GM12864 (cell line): ENCODE data around the gene SLC17A5.

Source experiments
- DNase-seq: peaks from one replicate; pipeline ENCODE4 v3.0.0-alpha.2; 2011; ENCODE audit warnings: low read depth
- H3K4me3 ChIP-seq: 2 replicates; pipeline ENCODE4 v1.5.1; 2011; ENCODE audit warnings: mild to moderate bottlenecking, low read depth, low read length, control low read depth
- TF ChIP-seq, protein P1 (sequence below): IDR thresholded peaks from 2 replicates; pipeline ENCODE4 v1.5.1; 2011; ENCODE audit warnings: low read depth, mild to moderate bottlenecking, moderate library complexity, low read length, control low read depth, inconsistent platforms; ENCODE audit errors: missing control alignments

SLC17A5 gene

DNA sequence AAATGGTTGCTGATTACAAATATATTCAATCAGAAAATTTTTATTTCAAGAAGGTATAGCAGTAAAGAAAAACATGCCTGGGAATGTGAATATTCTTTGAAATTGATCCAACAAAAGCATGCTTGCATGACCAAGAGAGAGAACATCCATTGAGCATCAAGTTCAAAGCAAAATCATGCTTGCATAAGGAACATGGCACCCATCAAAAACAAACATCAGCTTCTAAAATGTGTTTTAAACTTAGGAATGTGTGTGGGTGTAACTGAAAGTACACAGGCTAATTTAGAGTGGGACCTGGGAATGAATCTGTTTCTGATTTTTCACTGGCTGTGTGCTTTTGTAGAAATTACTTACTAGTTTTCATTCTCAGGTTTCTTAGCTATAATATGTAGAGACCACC is 5.6 kb downstream of the SLC17A5 start:
- H3K4me3 ChIP-seq = no peak overlapping the region
- DNase-seq = no peak
- TF ChIP-seq, protein P1, sequence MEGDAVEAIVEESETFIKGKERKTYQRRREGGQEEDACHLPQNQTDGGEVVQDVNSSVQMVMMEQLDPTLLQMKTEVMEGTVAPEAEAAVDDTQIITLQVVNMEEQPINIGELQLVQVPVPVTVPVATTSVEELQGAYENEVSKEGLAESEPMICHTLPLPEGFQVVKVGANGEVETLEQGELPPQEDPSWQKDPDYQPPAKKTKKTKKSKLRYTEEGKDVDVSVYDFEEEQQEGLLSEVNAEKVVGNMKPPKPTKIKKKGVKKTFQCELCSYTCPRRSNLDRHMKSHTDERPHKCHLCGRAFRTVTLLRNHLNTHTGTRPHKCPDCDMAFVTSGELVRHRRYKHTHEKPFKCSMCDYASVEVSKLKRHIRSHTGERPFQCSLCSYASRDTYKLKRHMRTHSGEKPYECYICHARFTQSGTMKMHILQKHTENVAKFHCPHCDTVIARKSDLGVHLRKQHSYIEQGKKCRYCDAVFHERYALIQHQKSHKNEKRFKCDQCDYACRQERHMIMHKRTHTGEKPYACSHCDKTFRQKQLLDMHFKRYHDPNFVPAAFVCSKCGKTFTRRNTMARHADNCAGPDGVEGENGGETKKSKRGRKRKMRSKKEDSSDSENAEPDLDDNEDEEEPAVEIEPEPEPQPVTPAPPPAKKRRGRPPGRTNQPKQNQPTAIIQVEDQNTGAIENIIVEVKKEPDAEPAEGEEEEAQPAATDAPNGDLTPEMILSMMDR = no peak

DNA sequence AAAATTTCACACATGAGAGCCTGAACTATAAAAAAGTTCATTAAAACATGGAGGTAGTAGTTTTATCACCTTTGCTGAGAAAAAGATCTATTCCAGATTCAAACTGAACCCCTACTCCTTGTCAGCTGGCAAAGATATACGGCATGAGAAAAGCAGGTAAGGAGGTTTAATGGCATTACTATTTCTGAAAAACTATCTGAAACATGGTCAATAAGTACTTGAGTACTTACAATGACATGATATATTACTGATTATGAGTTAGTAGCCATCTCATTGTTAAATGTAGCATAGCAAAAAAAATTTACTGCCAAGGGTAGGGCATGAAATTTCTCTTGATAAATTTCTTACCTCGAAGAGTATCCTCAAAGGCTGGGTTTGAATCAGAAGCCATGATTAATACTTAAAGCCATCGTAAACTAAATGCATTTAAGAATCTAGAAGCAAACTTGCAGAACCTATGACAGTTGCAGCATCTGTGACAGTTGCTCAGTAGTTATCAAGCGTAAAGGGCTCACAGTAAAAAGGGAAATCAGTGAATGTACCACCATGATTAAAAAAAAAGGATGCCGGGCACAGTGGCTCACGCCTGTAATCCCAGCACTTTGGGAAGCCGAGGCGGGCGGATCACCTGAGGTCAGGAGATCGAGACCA is 8.7 kb downstream of the SLC17A5 start:
- TF ChIP-seq, protein P1 = no peak
- H3K4me3 ChIP-seq = peak overlapping the region; percentile 34
- DNase-seq = no peak

DNA sequence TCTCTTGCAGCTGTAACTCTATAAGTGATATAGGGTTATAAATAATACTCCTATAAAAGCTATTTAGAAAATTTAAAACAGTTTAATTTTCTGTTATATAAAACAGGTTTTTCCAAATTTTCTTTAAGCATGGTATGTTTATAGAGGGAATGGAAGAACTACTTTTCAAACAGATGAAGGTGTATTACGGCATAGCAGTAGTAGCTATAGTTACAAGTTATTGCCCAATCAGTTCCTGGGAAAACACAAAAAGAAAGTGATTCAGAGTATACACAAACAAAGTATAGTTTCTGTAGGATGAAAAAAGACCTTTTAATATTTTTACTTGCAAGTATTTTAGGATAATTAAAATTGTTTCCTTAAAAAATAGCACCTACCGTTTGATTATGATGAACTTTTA is 9.8 kb downstream of the SLC17A5 start:
- TF ChIP-seq, protein P1 = no peak
- no peak overlapping the region for H3K4me3 ChIP-seq
- DNase-seq = no peak

DNA sequence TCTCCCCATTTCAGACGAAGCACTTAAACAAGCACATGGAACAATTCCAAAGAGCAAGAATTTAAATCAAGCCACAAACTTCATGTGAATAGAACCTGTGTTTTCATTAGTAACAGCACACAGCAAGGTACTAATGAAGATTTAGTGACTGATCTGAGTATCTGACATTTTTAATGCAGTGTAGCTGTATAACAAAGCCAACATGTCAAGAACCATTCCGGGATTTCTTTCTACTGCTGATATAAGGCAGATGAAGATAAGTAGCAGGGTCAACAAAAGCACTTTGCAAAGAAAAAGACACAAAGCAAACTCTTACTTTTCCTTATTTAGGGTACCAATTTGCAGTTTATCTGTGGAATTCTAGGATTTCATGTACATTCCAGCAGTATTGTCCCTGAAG is 11.3 kb downstream of the SLC17A5 start:
- TF ChIP-seq, protein P1 = no peak
- no peak for DNase-seq

DNA sequence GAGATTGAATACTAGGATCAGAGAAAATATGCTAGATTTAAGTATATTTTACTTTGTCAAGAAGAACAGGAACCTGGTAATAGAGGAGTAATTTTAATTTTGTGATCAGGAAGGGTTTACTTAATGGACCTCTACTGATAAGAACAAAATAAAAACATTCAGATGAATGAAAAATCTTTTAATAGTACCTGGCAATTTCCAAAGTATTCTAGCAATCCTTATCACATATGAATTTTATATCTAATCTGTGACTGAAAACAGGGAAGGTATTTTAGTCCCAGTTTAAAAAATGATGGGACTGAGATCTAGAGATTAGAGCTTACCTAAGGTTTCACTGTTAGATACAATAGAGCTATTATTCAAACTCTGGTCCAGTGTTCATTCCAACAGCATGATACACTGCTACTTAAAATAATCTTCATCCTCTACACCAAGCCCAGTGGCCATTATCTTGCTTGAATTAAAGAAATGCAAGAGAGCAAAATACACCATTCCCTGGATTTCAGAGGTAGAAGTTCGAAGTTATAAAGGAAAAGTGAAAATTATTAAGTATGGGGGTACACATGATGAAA is 13.5 kb downstream of the SLC17A5 start:
- no peak overlapping the region for H3K4me3 ChIP-seq
- TF ChIP-seq, protein P1 = no peak
- DNase-seq = no peak

More for the DNA sequence above, 11.3 kb downstream of the SLC17A5 start:
- H3K4me3 ChIP-seq = no peak overlapping the region

DNA sequence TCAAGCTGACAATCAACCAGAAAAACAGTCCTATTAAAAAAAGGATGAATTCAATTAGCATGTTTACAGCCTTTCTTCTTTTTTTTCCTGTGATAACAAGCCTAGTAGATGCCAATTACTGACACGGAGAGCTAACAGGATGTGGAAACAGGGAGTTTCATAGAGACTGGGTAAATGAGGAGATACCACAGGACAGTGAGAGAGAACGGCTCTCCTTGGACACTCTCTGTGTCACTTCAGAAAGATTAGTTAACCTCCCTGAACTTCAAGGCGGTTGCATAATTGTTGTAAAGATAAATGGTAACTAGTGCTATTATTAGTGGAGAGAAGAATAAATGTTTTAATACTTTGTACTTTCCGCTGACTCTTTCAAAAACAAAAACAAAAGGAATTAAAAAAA is 14.8 kb downstream of the SLC17A5 start:
- no peak for DNase-seq
- TF ChIP-seq, protein P1 = no peak
- H3K4me3 ChIP-seq = no peak overlapping the region

DNA sequence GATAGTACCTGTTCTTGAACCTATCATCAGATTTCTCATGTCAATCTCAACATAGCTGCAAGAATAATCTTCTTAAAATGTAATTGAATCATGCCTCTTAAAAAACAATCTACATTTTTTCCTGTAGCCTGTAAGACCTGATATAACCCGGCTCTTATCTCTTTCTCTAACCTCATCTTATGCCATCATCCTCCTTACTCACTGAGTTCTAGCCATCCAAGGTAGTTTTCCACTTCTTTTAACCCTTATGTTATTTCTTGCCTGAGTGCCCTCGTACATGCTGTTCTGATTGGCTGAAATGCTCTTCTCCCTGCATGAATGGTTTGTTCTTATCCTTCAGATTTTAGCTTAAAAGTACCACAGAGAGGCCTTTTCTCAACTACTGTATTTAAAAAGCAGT is 16.4 kb downstream of the SLC17A5 start:
- no peak for DNase-seq
- TF ChIP-seq, protein P1 = no peak
- H3K4me3 ChIP-seq = no peak overlapping the region
